ENCODE results near the gene ARPP21. TPM values are rescaled to one million over a fixed set of nuclear protein-coding genes. Genes with fewer than 3 reads are reported as not detected.

Gene ARPP21
- total and polyA plus RNA-seq, 10 donors = 0.07 to 0.39 (median 0.12) TPM; not detected in 7

DNA sequence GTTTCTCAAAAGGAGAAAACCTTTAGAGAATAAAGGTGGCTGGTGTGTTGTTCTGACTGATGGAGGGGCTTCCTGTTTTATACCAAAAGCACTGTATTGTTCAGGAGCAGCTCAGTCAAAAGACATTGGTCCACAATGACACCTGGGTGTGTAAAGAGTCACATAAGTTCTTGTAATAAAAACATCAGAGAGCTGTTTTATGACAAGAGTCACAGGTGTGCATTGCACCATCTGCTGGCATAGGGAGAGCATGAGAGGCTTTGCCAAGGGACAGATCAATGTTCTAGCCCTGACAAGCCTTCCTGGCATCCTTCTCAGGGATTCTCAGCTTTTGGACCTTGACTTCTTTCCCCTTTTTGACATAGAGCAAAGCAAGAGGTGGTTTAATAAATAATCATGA, 20.4 kb downstream of the ARPP21 start:
- Histone ChIP-seq H3K9me3 (no peaks in the 10 kb centered on the region), H3K4me3 (no peak overlapping the region), H3K36me3 (no peaks in the 10 kb centered on the region), H3K27ac (no peak overlapping the region), H3K4me1 (peaks cover 0 to 5% (median 0%) of the 10 kb centered on the region in 6 donors), H3K27me3 (replicated peaks in 1 of 7) (peaks cover 0 to 4% (median 0%) of the 10 kb centered on the region in 7 donors)
- DNase-seq = no peak
- TF ChIP-seq, protein P1, sequence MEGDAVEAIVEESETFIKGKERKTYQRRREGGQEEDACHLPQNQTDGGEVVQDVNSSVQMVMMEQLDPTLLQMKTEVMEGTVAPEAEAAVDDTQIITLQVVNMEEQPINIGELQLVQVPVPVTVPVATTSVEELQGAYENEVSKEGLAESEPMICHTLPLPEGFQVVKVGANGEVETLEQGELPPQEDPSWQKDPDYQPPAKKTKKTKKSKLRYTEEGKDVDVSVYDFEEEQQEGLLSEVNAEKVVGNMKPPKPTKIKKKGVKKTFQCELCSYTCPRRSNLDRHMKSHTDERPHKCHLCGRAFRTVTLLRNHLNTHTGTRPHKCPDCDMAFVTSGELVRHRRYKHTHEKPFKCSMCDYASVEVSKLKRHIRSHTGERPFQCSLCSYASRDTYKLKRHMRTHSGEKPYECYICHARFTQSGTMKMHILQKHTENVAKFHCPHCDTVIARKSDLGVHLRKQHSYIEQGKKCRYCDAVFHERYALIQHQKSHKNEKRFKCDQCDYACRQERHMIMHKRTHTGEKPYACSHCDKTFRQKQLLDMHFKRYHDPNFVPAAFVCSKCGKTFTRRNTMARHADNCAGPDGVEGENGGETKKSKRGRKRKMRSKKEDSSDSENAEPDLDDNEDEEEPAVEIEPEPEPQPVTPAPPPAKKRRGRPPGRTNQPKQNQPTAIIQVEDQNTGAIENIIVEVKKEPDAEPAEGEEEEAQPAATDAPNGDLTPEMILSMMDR (IDR thresholded peaks at IDR 0.05 in 8 of 11, conservative IDR thresholded peaks at IDR 0.05 in 3 of 11) = no peak
- TF ChIP-seq POLR2AphosphoS5 (IDR thresholded peaks at IDR 0.05) = no peak
- no peak for TF ChIP-seq POLR2A (IDR thresholded peaks at IDR 0.05)
- intact Hi-C loops (cut with DNase I; ENCODE audit: low total_unique reads) = no loop called here

DNA sequence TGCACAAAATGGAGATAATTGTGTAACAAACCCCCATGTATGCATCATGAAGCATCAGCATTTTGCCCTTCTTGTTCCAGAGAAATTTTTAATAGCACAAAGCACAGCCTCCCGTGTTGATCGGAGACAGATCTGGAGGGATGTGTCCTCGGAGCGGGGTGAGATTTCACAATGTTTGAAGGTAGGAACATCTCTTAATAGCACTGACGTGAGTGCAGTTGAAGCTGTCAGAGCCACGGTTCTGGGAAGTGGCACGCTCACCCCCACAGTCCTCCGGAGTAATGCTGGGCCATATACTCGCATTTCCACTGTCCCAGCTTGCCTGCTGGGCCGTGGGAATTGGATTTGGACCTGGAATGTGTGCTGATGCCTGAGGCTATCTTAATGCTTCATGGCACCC, 24.1 kb downstream of the ARPP21 start:
- TF ChIP-seq POLR2A (IDR thresholded peaks at IDR 0.05) (no peak), POLR2AphosphoS5 (IDR thresholded peaks at IDR 0.05) (no peak)
- TF ChIP-seq, protein P1 (IDR thresholded peaks at IDR 0.05 in 8 of 11, conservative IDR thresholded peaks at IDR 0.05 in 3 of 11) = no peak
- Histone ChIP-seq H3K27ac (no peak overlapping the region), H3K4me1 (peaks cover 0 to 5% (median 0%) of the 10 kb centered on the region in 6 donors), H3K36me3 (no peaks in the 10 kb centered on the region), H3K27me3 (replicated peaks in 1 of 7) (peaks cover 0 to 4% (median 0%) of the 10 kb centered on the region in 7 donors), H3K9me3 (no peaks in the 10 kb centered on the region), H3K4me3 (no peak overlapping the region)
- DNase-seq = no peak
- WGBS, 5 donors = 73 to 90% (median 88%) methylated on average over 10 of the region's 10 CpGs
- intact Hi-C loops (cut with DNase I; ENCODE audit: low total_unique reads) = no loop called here

GRCh38 chr3:35664460-35664919, 25.2 kb downstream of the ARPP21 start:
- Histone ChIP-seq H3K4me1 (peaks cover 0 to 5% (median 0%) of the 10 kb centered on the region in 6 donors), H3K27ac (no peak overlapping the region), H3K4me3 (no peak overlapping the region), H3K9me3 (no peaks in the 10 kb centered on the region), H3K36me3 (no peaks in the 10 kb centered on the region), H3K27me3 (replicated peaks in 1 of 7) (peaks cover 0 to 4% (median 0%) of the 10 kb centered on the region in 7 donors)
- intact Hi-C loops (cut with DNase I; ENCODE audit: low total_unique reads) = no loop called here
- 5 to 11% (median 10%) methylated on average over 14 of the region's 14 CpGs for WGBS, 5 donors
- DNase-seq = peak; percentile 61
- TF ChIP-seq, protein P1 (IDR thresholded peaks at IDR 0.05 in 8 of 11, conservative IDR thresholded peaks at IDR 0.05 in 3 of 11) = no peak
- no peak for TF ChIP-seq POLR2A (IDR thresholded peaks at IDR 0.05)

GRCh38 chr3:35665390-35666055, 26.2 kb downstream of the ARPP21 start:
- Histone ChIP-seq H3K27ac (no peak overlapping the region), H3K4me3 (no peak overlapping the region), H3K9me3 (no peaks in the 10 kb centered on the region), H3K4me1 (peaks cover 0 to 5% (median 0%) of the 10 kb centered on the region in 6 donors), H3K27me3 (replicated peaks in 1 of 7) (peaks cover 0 to 4% (median 0%) of the 10 kb centered on the region in 7 donors), H3K36me3 (no peaks in the 10 kb centered on the region)
- TF ChIP-seq POLR2A (IDR thresholded peaks at IDR 0.05) (no peak), POLR2AphosphoS5 (IDR thresholded peaks at IDR 0.05) (no peak)
- TF ChIP-seq, protein P1 (IDR thresholded peaks at IDR 0.05 in 8 of 11, conservative IDR thresholded peaks at IDR 0.05 in 3 of 11) = no peak
- intact Hi-C loops (cut with DNase I; ENCODE audit: low total_unique reads) = no loop called here
- WGBS, 5 donors = 33 to 43% (median 41%) methylated on average over 3 of the region's 3 CpGs
- DNase-seq = no peak
